Cardiac fibroblast (primary cell): ENCODE data around the gene EZH2.

ENCODE experiments used
- DNase-seq, 2 donors: peaks; one replicate each; pipeline versions ENCODE4 v3.0.0 to v3.0.0-alpha.2; 2010; ENCODE audit warnings: low read depth in 2 of 2
- H3K4me3 ChIP-seq, 2 donors: replicated peaks in 1 of 2; 1 replicate in 1 of 2; 2 replicates in 1 of 2; pipeline ENCODE4 v1.5.1; 2011; ENCODE audit warnings: low read depth in 2 of 2, low read length in 2 of 2, mild to moderate bottlenecking in 2 of 2, moderate library complexity in 1 of 2
- TF ChIP-seq, protein P1 (sequence below): IDR thresholded peaks from one replicate; pipeline ENCODE4 v1.5.1; 2011; ENCODE audit warnings: low read depth, mild to moderate bottlenecking, low read length, inconsistent platforms

The EZH2 gene

DNA sequence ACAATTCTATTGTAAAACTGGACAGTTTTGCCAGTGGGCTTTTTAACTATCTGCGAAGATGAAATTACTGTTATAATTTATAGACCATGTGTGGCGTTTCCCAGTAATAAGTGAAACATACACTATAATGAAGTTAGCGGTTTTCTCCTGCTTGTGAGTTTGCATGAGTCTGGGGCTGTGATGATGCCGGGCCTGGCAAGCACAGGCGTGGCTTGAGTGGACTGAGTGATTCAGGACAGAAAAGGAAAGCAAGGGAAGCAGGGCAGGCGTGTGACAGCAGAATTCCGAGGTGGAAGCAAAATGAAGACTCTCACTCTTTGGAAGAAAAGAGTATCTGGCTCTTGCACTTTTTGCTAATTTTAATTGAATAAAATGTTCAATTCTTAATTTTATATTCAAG, 94.9 kb downstream of the EZH2 start:
- DNase-seq = no peak
- H3K4me3 ChIP-seq = no peak overlapping the region
- TF ChIP-seq, protein P1, sequence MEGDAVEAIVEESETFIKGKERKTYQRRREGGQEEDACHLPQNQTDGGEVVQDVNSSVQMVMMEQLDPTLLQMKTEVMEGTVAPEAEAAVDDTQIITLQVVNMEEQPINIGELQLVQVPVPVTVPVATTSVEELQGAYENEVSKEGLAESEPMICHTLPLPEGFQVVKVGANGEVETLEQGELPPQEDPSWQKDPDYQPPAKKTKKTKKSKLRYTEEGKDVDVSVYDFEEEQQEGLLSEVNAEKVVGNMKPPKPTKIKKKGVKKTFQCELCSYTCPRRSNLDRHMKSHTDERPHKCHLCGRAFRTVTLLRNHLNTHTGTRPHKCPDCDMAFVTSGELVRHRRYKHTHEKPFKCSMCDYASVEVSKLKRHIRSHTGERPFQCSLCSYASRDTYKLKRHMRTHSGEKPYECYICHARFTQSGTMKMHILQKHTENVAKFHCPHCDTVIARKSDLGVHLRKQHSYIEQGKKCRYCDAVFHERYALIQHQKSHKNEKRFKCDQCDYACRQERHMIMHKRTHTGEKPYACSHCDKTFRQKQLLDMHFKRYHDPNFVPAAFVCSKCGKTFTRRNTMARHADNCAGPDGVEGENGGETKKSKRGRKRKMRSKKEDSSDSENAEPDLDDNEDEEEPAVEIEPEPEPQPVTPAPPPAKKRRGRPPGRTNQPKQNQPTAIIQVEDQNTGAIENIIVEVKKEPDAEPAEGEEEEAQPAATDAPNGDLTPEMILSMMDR = no peak

DNA sequence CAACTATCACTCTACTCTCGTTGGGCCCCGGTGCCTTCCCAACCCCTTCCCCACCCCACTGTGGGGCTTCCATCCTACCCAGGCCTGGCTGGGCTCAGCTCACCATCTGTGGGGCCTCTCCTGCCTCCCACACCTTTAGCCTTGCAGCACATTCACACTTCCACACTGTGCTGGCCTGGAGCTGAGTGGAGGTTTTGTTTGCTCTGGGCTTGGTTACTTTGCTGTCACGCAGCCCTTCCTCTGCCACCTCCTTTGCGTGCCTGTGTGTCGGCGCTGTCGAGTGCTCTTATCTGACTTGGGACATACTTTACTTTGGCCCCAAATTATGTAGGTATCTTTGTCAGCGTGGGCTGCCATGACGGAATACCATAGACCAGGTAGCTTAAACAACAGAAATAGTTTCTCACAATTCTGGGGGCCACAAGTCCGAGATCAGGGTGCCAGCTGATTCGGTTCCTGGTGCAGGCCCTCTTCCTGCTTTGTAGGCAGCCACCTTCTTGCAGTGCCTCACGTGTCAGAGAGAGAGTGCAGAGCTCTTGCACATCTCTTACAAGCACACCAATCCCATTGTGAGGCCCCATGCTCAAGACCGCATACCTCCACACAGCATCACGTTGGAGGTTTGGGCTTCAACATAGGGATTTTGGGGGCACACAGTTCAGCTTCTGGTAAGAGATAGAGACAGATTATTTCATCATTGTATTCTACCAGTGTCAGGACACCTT, 96.4 kb downstream of the EZH2 start:
- H3K4me3 ChIP-seq = no peak overlapping the region
- DNase-seq = no peak
- TF ChIP-seq, protein P1 = no peak

DNA sequence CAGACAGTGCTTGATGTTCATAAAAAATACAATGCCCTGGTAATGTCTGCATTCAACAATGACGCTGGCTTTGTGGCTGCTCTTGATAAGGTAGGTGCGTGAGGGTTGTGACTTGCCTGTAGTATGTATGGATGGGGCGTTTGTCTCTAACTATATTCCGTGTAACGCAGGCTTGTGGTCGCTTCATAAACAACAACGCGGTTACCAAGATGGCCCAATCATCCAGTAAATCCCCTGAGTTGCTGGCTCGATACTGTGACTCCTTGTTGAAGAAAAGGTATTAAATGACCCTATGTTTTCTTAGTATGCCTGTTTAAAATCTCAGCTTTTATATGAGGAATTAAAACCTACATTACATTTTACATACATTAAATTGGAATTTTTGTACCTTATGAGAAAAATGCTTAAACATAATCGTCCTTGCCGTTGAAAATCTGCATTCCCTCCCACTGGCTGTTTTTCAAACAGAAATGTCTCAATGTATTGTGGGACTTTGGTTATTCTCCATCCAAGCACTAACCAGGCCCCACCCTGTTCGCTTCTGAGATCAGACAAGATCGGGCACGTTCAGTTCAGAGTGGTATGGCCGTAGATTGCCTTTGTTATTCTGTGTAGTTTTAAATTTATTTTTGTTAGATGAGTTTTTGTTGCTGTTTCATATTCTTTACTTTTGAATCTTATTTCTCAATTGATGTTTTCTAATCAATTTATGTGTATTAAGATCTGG, 100.1 kb downstream of the EZH2 start:
- DNase-seq = no peak
- TF ChIP-seq, protein P1 = no peak
- no peak overlapping the region for H3K4me3 ChIP-seq

DNA sequence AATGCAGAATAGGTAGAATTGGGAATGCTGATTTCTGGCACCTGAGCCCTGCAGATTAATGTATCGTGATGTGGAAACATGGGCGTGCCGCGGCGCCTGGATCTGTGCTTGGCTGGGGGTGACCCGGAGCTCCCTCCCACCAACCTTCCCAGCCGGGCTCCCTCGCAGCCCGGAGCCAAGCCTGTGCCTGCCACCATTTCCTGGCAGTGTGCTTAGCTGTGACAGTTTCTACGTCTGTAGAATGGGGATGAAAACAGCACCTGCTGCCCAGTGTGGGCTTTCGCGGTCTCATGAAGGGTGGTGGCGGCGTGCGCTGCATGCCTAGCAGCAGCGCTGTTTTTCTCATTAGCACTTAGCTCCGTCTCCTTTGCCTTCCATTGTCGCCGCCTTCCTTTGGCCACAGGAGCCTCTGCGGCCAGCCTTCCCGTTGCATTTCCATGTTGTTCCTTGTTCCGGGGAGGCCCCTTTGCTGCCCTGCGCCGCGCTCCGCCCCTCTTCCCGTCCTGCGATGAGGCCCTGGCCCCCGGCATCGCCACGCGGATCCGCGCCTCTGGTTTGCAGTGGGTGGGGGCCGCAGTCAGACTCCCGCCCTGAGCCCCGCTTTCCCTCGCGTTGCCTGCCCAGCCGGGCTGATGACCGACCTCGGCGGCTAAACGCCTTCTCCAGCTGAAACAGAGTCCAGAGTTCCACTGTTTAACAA, 101.2 kb downstream of the EZH2 start:
- H3K4me3 ChIP-seq = no peak overlapping the region
- TF ChIP-seq, protein P1 = no peak
- no peak for DNase-seq

DNA sequence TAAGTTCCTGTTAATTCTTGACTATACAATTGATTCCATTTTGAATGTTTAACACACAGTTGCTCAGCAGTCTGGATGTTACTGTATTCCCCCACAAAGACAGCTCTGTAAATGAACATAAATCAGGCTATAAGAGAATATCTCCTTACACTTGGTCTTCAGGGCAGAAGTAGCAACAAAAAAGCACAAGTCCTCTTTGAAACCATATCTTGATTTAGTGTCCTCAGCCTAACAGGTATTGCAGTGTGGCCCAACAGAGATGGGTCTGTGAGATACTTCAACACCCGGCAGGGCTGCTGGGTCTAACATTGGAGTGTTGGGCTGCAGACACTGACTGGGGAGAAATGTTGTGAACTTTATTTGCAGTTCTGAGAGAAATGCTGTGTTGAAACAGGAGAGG, 109.6 kb downstream of the EZH2 start:
- no peak for DNase-seq
- TF ChIP-seq, protein P1 = no peak
- no peak overlapping the region for H3K4me3 ChIP-seq

DNA sequence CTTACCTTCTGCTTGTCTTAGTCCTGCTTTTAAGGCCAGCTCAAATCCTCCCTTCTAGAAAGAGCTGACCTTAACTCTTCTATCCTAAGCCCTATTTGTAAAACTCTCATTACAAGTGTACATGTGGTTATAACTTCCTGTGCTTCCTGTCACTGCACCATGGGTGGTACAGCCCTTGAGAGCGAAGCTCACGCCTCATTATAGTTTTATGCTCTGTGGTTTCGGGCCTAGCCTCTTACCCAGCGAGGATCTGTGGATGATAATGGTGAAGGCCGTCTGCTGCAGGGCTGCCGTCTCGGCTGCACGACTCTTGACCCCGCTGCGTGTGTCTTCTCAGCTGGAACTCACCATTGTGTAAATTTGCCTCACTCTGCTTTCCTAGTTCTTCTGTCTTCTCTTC, 110.8 kb downstream of the EZH2 start:
- TF ChIP-seq, protein P1 = no peak
- DNase-seq = no peak
- no peak overlapping the region for H3K4me3 ChIP-seq
